ENCODE data around the gene KCTD8.

DNA sequence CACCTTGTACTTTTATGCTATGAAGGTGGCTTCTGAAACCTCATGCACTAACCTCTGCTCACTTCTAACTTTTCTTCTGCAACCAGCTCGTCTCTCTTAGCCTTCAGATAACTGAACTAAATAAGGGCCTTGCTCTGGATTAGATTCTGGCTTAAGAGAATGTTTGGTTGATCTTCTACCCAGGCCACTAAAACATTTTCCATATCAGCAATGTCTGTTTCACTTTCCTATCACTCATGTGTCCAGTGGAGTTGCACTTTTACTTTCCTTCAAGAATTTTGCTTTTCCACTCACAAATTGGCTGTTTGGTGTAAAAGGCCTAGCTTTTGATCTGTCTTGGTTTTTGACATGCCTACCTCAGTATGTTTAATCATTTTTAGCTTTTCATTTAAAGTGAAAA is 105.8 kb downstream of the KCTD8 start:
- TF ChIP-seq, protein P1, sequence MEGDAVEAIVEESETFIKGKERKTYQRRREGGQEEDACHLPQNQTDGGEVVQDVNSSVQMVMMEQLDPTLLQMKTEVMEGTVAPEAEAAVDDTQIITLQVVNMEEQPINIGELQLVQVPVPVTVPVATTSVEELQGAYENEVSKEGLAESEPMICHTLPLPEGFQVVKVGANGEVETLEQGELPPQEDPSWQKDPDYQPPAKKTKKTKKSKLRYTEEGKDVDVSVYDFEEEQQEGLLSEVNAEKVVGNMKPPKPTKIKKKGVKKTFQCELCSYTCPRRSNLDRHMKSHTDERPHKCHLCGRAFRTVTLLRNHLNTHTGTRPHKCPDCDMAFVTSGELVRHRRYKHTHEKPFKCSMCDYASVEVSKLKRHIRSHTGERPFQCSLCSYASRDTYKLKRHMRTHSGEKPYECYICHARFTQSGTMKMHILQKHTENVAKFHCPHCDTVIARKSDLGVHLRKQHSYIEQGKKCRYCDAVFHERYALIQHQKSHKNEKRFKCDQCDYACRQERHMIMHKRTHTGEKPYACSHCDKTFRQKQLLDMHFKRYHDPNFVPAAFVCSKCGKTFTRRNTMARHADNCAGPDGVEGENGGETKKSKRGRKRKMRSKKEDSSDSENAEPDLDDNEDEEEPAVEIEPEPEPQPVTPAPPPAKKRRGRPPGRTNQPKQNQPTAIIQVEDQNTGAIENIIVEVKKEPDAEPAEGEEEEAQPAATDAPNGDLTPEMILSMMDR (IDR thresholded peaks at IDR 0.05): no peak
- no peak for TF ChIP-seq POLR2A (IDR thresholded peaks at IDR 0.05)
